Keratinocyte (primary cell): ENCODE data around the gene GOLT1B. TPM values are rescaled to one million over a fixed set of nuclear protein-coding genes. Genes with fewer than 3 reads are reported as not detected.

Experiments
- DNase-seq: peaks from one replicate; pipeline ENCODE4 v3.0.0-alpha.2; 2011; ENCODE audit warnings: low read depth, missing footprints, low spot score
- FAIRE-seq: peaks from 2 replicates; lab custom pipeline; 2011; peaks lifted over from hg19 to GRCh38; lab: Jason Lieb, UNC
- H2AFZ ChIP-seq: 2 replicates; pipeline ENCODE4 v1.6.0; 2012; ENCODE audit warnings: low read length, control low read depth, inconsistent platforms; ENCODE audit not compliant: control insufficient read depth
- H3K27ac ChIP-seq: 2 replicates; pipeline ENCODE4 v1.5.1; 2011; ENCODE audit warnings: low read length; ENCODE audit not compliant: control insufficient read depth, insufficient read depth
- H3K27me3 ChIP-seq: 3 replicates; pipeline ENCODE4 v1.6.0; 2011; ENCODE audit warnings: low read length; ENCODE audit not compliant: control insufficient read depth, insufficient read depth; ENCODE audit errors: extremely low read depth
- H3K36me3 ChIP-seq, 2 experiments: 2 replicates in 1 of 2; 3 replicates in 1 of 2; pipeline ENCODE4 v1.5.1; 2011; ENCODE audit warnings: low read length in 2 of 2, mild to moderate bottlenecking in 1 of 2; ENCODE audit not compliant: control insufficient read depth in 2 of 2, insufficient read depth in 2 of 2; ENCODE audit errors: extremely low read depth in 1 of 2
- H3K4me1 ChIP-seq: 3 replicates; pipeline ENCODE4 v1.5.1; 2011; ENCODE audit warnings: low read length; ENCODE audit not compliant: control insufficient read depth, insufficient read depth; ENCODE audit errors: extremely low read depth
- H3K4me2 ChIP-seq: 3 replicates; pipeline ENCODE4 v1.6.0; 2011; ENCODE audit warnings: low read depth, low read length; ENCODE audit not compliant: control insufficient read depth, insufficient read depth; ENCODE audit errors: extremely low read depth
- H3K4me3 ChIP-seq, 3 experiments: fragments of 200-600 bp in 1 of 3; sonication (generic) in 1 of 3; 2 replicates in 2 of 3; 3 replicates in 1 of 3; pipeline ENCODE4 v1.5.1; 2011 to 2016; ENCODE audit warnings: low read length in 3 of 3, mild to moderate bottlenecking in 3 of 3, control low read depth in 2 of 3, inconsistent platforms in 1 of 3, low read depth in 1 of 3, mixed read lengths in 1 of 3, mixed run types in 1 of 3, moderate library complexity in 1 of 3; ENCODE audit not compliant: control insufficient read depth in 2 of 3, insufficient read depth in 2 of 3; ENCODE audit errors: extremely low read depth in 1 of 3
- H3K79me2 ChIP-seq: 2 replicates; pipeline ENCODE4 v1.6.0; 2012; ENCODE audit warnings: low read length; ENCODE audit not compliant: control insufficient read depth, insufficient read depth
- H3K9ac ChIP-seq: 3 replicates; pipeline ENCODE4 v1.6.0; 2011; ENCODE audit warnings: low read length; ENCODE audit not compliant: control insufficient read depth, insufficient read depth; ENCODE audit errors: extremely low read depth
- H3K9me1 ChIP-seq: 3 replicates; pipeline ENCODE4 v1.6.0; 2011; ENCODE audit warnings: low read length; ENCODE audit not compliant: control insufficient read depth, insufficient read depth; ENCODE audit errors: extremely low read depth
- H3K9me3 ChIP-seq: 2 replicates; pipeline ENCODE4 v1.5.1; 2012; ENCODE audit warnings: low read depth, low read length; ENCODE audit not compliant: control insufficient read depth
- H4K20me1 ChIP-seq: 3 replicates; pipeline ENCODE4 v1.6.0; 2011; ENCODE audit warnings: low read length; ENCODE audit not compliant: control insufficient read depth, insufficient read depth; ENCODE audit errors: extremely low read depth
- EZH2 ChIP-seq: IDR thresholded peaks from one replicate; pipeline ENCODE4 v1.6.1; 2012; ENCODE audit warnings: inconsistent platforms, mild to moderate bottlenecking, low read length, moderate library complexity
- dilution Hi-C: fragments of 300-500 bp; cut with MboI; formaldehyde crosslinking; loops from one replicate; pipeline ENCODE4 v1.7.0; 2020; ENCODE audit warnings: low sequenced_read_pairs; ENCODE audit not compliant: extremely low pct_ligation_motif_present
- polyA plus RNA-seq, 5 experiments: library from polyadenylated mRNA; depleted of rRNA in 3 of 5; stranded (reverse) in 3 of 5; stranded (forward) in 1 of 5; unstranded in 1 of 5; fragments of >200 nt; gene quantifications; 1 replicate in 1 of 5; 2 replicates in 3 of 5; 3 replicates in 1 of 5; pipeline versions ENCODE4 v1.2.1 to v1.2.3, GENCODE V29; 2011 to 2012; ENCODE audit warnings: missing spikeins in 2 of 5, low read depth in 1 of 5, low replicate concordance in 1 of 5
- TF ChIP-seq, protein P1 (sequence below), 3 experiments: IDR thresholded peaks in 1 of 3; conservative IDR thresholded peaks in 1 of 3; optimal IDR thresholded peaks in 1 of 3; 2 replicates in 2 of 3; 3 replicates in 1 of 3; pipeline versions ENCODE3 to v1.5.1; 2011; ENCODE audit warnings: low read length in 3 of 3, mild to moderate bottlenecking in 3 of 3, moderate library complexity in 2 of 3, control low read depth in 1 of 3, inconsistent platforms in 1 of 3; ENCODE audit not compliant: insufficient read depth in 2 of 3; ENCODE audit errors: extremely low read depth in 1 of 3

The GOLT1B gene
- polyA plus RNA-seq, 1 donor (not counting 4 experiments of a cell fraction or from before 2014, with no cell fraction given): 25.8 TPM

DNA sequence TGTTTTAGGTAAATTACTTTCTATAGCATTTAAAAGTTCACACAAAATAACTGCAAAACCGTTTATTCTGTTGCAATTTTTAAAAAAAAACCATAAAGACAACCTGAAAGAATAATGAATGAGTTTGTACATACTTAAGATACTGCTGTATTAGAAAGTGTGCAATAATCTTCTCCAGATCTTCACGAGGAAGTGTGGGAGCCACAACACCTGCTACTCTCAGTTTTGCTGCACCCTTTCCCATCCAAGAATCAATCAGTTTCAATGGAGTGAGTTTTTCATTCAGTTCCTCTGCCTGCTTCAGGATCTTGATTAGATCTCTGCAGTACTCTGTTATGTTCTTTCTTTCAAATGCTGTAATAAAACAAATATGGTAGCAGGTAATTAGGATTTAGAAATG is 30.3 kb upstream of the GOLT1B start:
- Histone ChIP-seq H3K9me1 (no peaks in the 10 kb centered on the region), H3K79me2 (no peaks in the 10 kb centered on the region), H3K9ac (no peak overlapping the region), H2AFZ (no peak overlapping the region), H3K4me3 (no peak overlapping the region), H3K27ac (no peak overlapping the region), H3K4me1 (peaks cover 6% of the 10 kb centered on the region), H3K36me3 (peaks cover 0 to 19% of the 10 kb centered on the region in 2 experiments), H4K20me1 (no peaks in the 10 kb centered on the region), H3K27me3 (no peaks in the 10 kb centered on the region), H3K9me3 (no peaks in the 10 kb centered on the region), H3K4me2 (no peak overlapping the region)
- dilution Hi-C loops: no loop called here
- TF ChIP-seq, protein P1, sequence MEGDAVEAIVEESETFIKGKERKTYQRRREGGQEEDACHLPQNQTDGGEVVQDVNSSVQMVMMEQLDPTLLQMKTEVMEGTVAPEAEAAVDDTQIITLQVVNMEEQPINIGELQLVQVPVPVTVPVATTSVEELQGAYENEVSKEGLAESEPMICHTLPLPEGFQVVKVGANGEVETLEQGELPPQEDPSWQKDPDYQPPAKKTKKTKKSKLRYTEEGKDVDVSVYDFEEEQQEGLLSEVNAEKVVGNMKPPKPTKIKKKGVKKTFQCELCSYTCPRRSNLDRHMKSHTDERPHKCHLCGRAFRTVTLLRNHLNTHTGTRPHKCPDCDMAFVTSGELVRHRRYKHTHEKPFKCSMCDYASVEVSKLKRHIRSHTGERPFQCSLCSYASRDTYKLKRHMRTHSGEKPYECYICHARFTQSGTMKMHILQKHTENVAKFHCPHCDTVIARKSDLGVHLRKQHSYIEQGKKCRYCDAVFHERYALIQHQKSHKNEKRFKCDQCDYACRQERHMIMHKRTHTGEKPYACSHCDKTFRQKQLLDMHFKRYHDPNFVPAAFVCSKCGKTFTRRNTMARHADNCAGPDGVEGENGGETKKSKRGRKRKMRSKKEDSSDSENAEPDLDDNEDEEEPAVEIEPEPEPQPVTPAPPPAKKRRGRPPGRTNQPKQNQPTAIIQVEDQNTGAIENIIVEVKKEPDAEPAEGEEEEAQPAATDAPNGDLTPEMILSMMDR (optimal IDR thresholded peaks at IDR 0.05 in 1 of 3, IDR thresholded peaks at IDR 0.05 in 1 of 3, conservative IDR thresholded peaks at IDR 0.05 in 1 of 3; ENCODE audit: extremely low read depth in 1 of 3, insufficient read depth in 2 of 3, low read length in 3 of 3): no peak
- TF ChIP-seq EZH2: no peak
- FAIRE-seq (no peak), DNase-seq (no peak)

DNA sequence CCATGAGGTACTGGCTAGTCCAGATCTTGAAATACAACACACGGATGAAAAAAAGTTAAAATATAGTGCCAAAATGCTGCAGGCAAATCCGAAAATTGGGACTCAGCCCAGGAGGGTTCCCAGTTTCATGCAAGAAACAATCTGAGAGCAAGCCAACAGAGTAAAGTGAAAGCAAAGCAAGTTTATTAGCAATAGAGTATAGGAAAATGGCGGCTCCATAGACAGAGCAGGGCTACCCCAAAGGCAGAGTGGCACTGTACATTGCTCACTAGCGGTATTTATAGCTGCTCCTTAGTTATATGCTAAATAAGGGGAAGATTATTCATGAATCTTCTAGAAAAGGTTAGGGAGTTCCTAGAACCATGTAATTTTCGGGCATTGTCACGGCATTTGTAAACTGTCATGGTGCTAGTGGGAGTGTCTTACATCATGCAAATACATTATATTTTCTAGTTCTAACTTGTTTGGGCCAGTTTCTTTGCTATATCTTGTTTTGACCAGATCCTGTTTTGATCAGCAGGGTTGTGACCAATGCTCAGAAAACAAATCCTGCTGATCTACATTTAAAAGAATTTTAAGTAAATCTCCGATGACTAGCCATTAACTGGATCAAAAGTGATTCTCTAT is 29.3 kb upstream of the GOLT1B start:
- Histone ChIP-seq H3K4me3 (no peak overlapping the region), H3K4me2 (peak overlapping the region; percentile 48), H3K27me3 (no peaks in the 10 kb centered on the region), H2AFZ (peak overlapping the region; percentile 52), H3K27ac (peak overlapping the region; percentile 29), H4K20me1 (no peaks in the 10 kb centered on the region), H3K9me3 (no peaks in the 10 kb centered on the region), H3K36me3 (peaks cover 0 to 19% of the 10 kb centered on the region in 2 experiments), H3K79me2 (no peaks in the 10 kb centered on the region), H3K4me1 (peaks cover 6% of the 10 kb centered on the region), H3K9ac (no peak overlapping the region), H3K9me1 (no peaks in the 10 kb centered on the region)
- dilution Hi-C loops: no loop called here
- no peak for DNase-seq
- TF ChIP-seq, protein P1 (optimal IDR thresholded peaks at IDR 0.05 in 1 of 3, IDR thresholded peaks at IDR 0.05 in 1 of 3, conservative IDR thresholded peaks at IDR 0.05 in 1 of 3; ENCODE audit: extremely low read depth in 1 of 3, insufficient read depth in 2 of 3, low read length in 3 of 3): no peak
- no peak for TF ChIP-seq EZH2
- FAIRE-seq: no peak
